Naive thymus-derived CD8-positive, alpha-beta T cell (primary cell): ENCODE measurements around the gene ZNF3. TPM values are rescaled to one million over a fixed set of nuclear protein-coding genes. Genes with fewer than 3 reads are reported as not detected.

Experiments used
- microRNA-seq: library from miRNA; unstranded; fragments of <30 nt; microRNA quantifications from one replicate; pipeline ENCODE4 v1.2.0, GENCODE V29; 2022; ENCODE audit warnings: borderline microRNAs expressed
- polyA plus RNA-seq, 3 donors: library from polyadenylated mRNA; unstranded; fragments of 300-500 nt; fragmentation: Illumina TruSeq; gene quantifications; one replicate each; pipeline ENCODE4 v1.2.3, GENCODE V29; 2021
- total RNA-seq, 8 experiments: library from RNA in 2 of 8; stranded (reverse) in 2 of 8; gene quantifications; one replicate each; pipeline ENCODE4 v1.2.3 and lab custom pipeline; 2021 to 2026

ZNF3 gene
- total and polyA plus RNA-seq, 5 experiments from 2014 or later: 17.4 to 48.8 (median 28.4) TPM

Small RNA genes within 50 kb of the gene (microRNA-seq; reads per million reads assigned to microRNA genes)
- gene MIR106B: 5,476 reads per million, percentile 93 among the genes with 10 or more reads in this experiment
- 1,036 reads per million, percentile 84 among the genes with 10 or more reads in this experiment for gene MIR25
- gene MIR93: 2,656 reads per million, percentile 91 among the genes with 10 or more reads in this experiment

Other genes starting within 250 kb of the ZNF3 start
- gene OR2AE1, start 204.7 kb downstream of the ZNF3 start, total RNA-seq: 1 to 10 TPM; 1.1 to 1.3 TPM
- not detected for gene OR2AE1, start 204.7 kb downstream of the ZNF3 start, polyA plus RNA-seq
- gene TRIM4, start 162.2 kb downstream of the ZNF3 start, total RNA-seq: 10 to 100 TPM; 68.4 to 70.6 TPM
- 10 to 100 TPM; 22.2 to 32.2 (median 31.0) TPM for gene TRIM4, start 162.2 kb downstream of the ZNF3 start, polyA plus RNA-seq
- gene GJC3, start 152.1 kb downstream of the ZNF3 start, total RNA-seq: 1 to 10 TPM; 1.6 to 1.7 TPM
- 1 to 10 TPM in 1 of 3 donors, under 1 TPM in 1, not detected in 1; 0.42 to 2.0 TPM for gene GJC3, start 152.1 kb downstream of the ZNF3 start, polyA plus RNA-seq
- not detected for gene AZGP1, start 105.7 kb downstream of the ZNF3 start, total RNA-seq
- gene AZGP1, start 105.7 kb downstream of the ZNF3 start, polyA plus RNA-seq: not detected
- gene ZKSCAN1, start 66.1 kb downstream of the ZNF3 start, total RNA-seq: 100 to 1,000 TPM; 104 to 108 TPM
- 10 to 100 TPM; 39.1 to 63.6 (median 47.1) TPM for gene ZKSCAN1, start 66.1 kb downstream of the ZNF3 start, polyA plus RNA-seq
- gene ZSCAN21, start 31.9 kb downstream of the ZNF3 start, total RNA-seq: 10 to 100 TPM in 1 of 2 experiments, 1 to 10 TPM in 1; 8.3 to 10.5 TPM
- 10 to 100 TPM in 1 of 3 donors, 1 to 10 TPM in 2; 5.2 to 11.2 (median 8.2) TPM for gene ZSCAN21, start 31.9 kb downstream of the ZNF3 start, polyA plus RNA-seq
- 10 to 100 TPM; 72.0 to 80.2 TPM for gene COPS6, start 7.2 kb upstream of the ZNF3 start, total RNA-seq
- gene COPS6, start 7.2 kb upstream of the ZNF3 start, polyA plus RNA-seq: 100 to 1,000 TPM; 107 to 145 (median 121) TPM
- gene MCM7, start 19.7 kb upstream of the ZNF3 start, total RNA-seq: 100 to 1,000 TPM; 159 to 161 TPM
- gene MCM7, start 19.7 kb upstream of the ZNF3 start, polyA plus RNA-seq: 10 to 100 TPM; 28.7 to 46.6 (median 40.1) TPM
- 10 to 100 TPM in 1 of 2 experiments, 1 to 10 TPM in 1; 7.5 to 10.9 TPM for gene AP4M1, start 19.9 kb upstream of the ZNF3 start, total RNA-seq
- 1 to 10 TPM; 1.7 to 3.6 (median 2.3) TPM for gene AP4M1, start 19.9 kb upstream of the ZNF3 start, polyA plus RNA-seq
- gene TAF6, start 37.6 kb upstream of the ZNF3 start, total RNA-seq: 10 to 100 TPM; 61.6 to 68.7 TPM
- gene TAF6, start 37.6 kb upstream of the ZNF3 start, polyA plus RNA-seq: 10 to 100 TPM; 21.3 to 39.0 (median 31.5) TPM
- 10 to 100 TPM; 99.0 to 99.6 TPM for gene CNPY4, start 37.9 kb upstream of the ZNF3 start, total RNA-seq
- gene CNPY4, start 37.9 kb upstream of the ZNF3 start, polyA plus RNA-seq: 10 to 100 TPM; 19.8 to 23.5 (median 20.6) TPM
- gene MBLAC1, start 45.2 kb upstream of the ZNF3 start, total RNA-seq: 1 to 10 TPM; 5.6 to 7.2 TPM
- gene MBLAC1, start 45.2 kb upstream of the ZNF3 start, polyA plus RNA-seq: 1 to 10 TPM; 2.1 to 2.3 (median 2.1) TPM
- gene LAMTOR4, start 67.2 kb upstream of the ZNF3 start, total RNA-seq: 100 to 1,000 TPM; 170 to 206 TPM
- gene LAMTOR4, start 67.2 kb upstream of the ZNF3 start, polyA plus RNA-seq: 100 to 1,000 TPM; 403 to 435 (median 430) TPM
- 100 to 1,000 TPM; 103 to 109 TPM for gene TRAPPC14, start 77.0 kb upstream of the ZNF3 start, total RNA-seq
- gene TRAPPC14, start 77.0 kb upstream of the ZNF3 start, polyA plus RNA-seq: 1 to 10 TPM; 2.1 to 4.5 (median 2.4) TPM
- 10 to 100 TPM; 37.0 to 39.1 TPM for gene GAL3ST4, start 86.9 kb upstream of the ZNF3 start, total RNA-seq
- gene GAL3ST4, start 86.9 kb upstream of the ZNF3 start, polyA plus RNA-seq: 1 to 10 TPM; 4.0 to 6.5 (median 5.4) TPM
- gene GPC2, start 95.7 kb upstream of the ZNF3 start, total RNA-seq: 10 to 100 TPM; 39.0 to 40.1 TPM
- gene GPC2, start 95.7 kb upstream of the ZNF3 start, polyA plus RNA-seq: 1 to 10 TPM in 1 of 3 donors, under 1 TPM in 2; 0.09 to 1.1 (median 0.42) TPM
- gene STAG3, start 96.2 kb upstream of the ZNF3 start, total RNA-seq: 10 to 100 TPM; 12.0 to 12.1 TPM
- gene STAG3, start 96.2 kb upstream of the ZNF3 start, polyA plus RNA-seq: 1 to 10 TPM; 6.0 to 8.6 (median 6.9) TPM
- gene PVRIG, start 138.2 kb upstream of the ZNF3 start, total RNA-seq: 10 to 100 TPM; 81.5 to 83.8 TPM
- 10 to 100 TPM; 79.1 to 85.4 (median 84.7) TPM for gene PVRIG, start 138.2 kb upstream of the ZNF3 start, polyA plus RNA-seq
- gene SPDYE3, start 226.0 kb upstream of the ZNF3 start, total RNA-seq: not detected
- gene SPDYE3, start 226.0 kb upstream of the ZNF3 start, polyA plus RNA-seq: 10 to 100 TPM in 1 of 3 donors, 1 to 10 TPM in 2; 4.8 to 10.9 (median 7.7) TPM